Vagina (tissue), 2 donors: ENCODE measurements around the gene PLCB2. TPM values are rescaled to one million over a fixed set of nuclear protein-coding genes. Genes with fewer than 3 reads are reported as not detected.
A peak's percentile ranks its signal among the peaks of the same experiment; 100 is the strongest.

ENCODE experiments used
- DNase-seq, 2 donors: peaks; one replicate each; pipeline ENCODE4 v3.0.0-alpha.2; 2017; ENCODE audit errors: extremely low spot score in 2 of 2
- H3K27ac ChIP-seq: fragments of 200-600 bp; sonication (generic); one replicate; pipeline ENCODE4 v1.5.1; 2019
- H3K27me3 ChIP-seq: fragments of 200-600 bp; sonication (generic); one replicate; pipeline ENCODE4 v1.5.1; 2019
- H3K36me3 ChIP-seq, 2 donors: fragments of 200-600 bp; sonication (generic); one replicate each; pipeline ENCODE4 v1.5.1; 2017 to 2019
- H3K4me1 ChIP-seq: fragments of 200-600 bp; sonication (generic); one replicate; pipeline ENCODE4 v1.5.1; 2019
- H3K4me3 ChIP-seq, 2 donors: fragments of 200-600 bp; sonication (generic); 1 replicate in 1 of 2; 2 replicates in 1 of 2; pipeline ENCODE4 v1.5.1; 2016 to 2019
- H3K9me3 ChIP-seq: fragments of 200-600 bp; sonication (generic); one replicate; pipeline ENCODE4 v1.5.1; 2019
- CTCF ChIP-seq, 3 experiments: fragments of 450-650 bp in 2 of 3; fragments of 200-600 bp in 1 of 3; sonication (generic) in 1 of 3; IDR thresholded peaks; one replicate each; pipeline ENCODE4 v1.5.1; 2017 to 2019; ENCODE audit warnings: antibody characterized with exemption in 3 of 3, mild to moderate bottlenecking in 2 of 3, moderate library complexity in 2 of 3
- POLR2A ChIP-seq, 2 donors: fragments of 450-650 bp; IDR thresholded peaks; one replicate each; pipeline ENCODE4 v1.6.1; 2017; ENCODE audit warnings: antibody characterized with exemption in 2 of 2, mild to moderate bottlenecking in 2 of 2, moderate library complexity in 2 of 2
- POLR2AphosphoS5 ChIP-seq, 2 donors: sonication (generic); formaldehyde crosslinking; IDR thresholded peaks; one replicate each; pipeline ENCODE4 v1.9.0; 2017; ENCODE audit warnings: antibody characterized with exemption in 2 of 2, mild to moderate bottlenecking in 2 of 2, low read depth in 1 of 2; ENCODE audit not compliant: insufficient read depth in 1 of 2
- intact Hi-C: fragments of 100-400 bp; cut with DNase I; formaldehyde crosslinking; loops from one replicate; pipeline ENCODE4 v1.15.1; 2023
- total RNA-seq: library from RNA; depleted of rRNA; stranded (reverse); fragments of >200 nt; gene quantifications from one replicate; pipeline ENCODE4 v1.2.3, GENCODE V29; 2016

The PLCB2 gene
- total RNA-seq, 1 donor from 2014 or later, result 14.0 TPM

- Histone ChIP-seq H3K9me3 (no peaks in the 10 kb centered on the region), H3K36me3 (no peaks in the 10 kb centered on the region), H3K27me3 (no peaks in the 10 kb centered on the region), H3K27ac (no peak overlapping the region), H3K4me3 (no peak overlapping the region), H3K4me1 (peaks cover 36% of the 10 kb centered on the region)
- no peak for DNase-seq
- TF ChIP-seq POLR2A (IDR thresholded peaks at IDR 0.05), result no peak
- peak in 1 of 2 donors; percentile 21 for TF ChIP-seq POLR2AphosphoS5 (IDR thresholded peaks at IDR 0.05; ENCODE audit: insufficient read depth in 1 of 2, low read depth in 1 of 2)
- intact Hi-C loops, result no loop called here
These were observed 64.5 kb downstream of the PLCB2 start for GRCh38 chr15:40243126-40243810.

- peak in 1 of 2 donors; percentile 72 for DNase-seq
These were observed 65.1 kb downstream of the PLCB2 start for GRCh38 chr15:40242601-40243000.

GRCh38 chr15:40242213-40242599 is 65.5 kb downstream of the PLCB2 start:
- Histone ChIP-seq H3K4me3 (no peak overlapping the region), H3K4me1 (peaks cover 35% of the 10 kb centered on the region), H3K27me3 (no peaks in the 10 kb centered on the region), H3K27ac (no peak overlapping the region), H3K9me3 (no peaks in the 10 kb centered on the region), H3K36me3 (no peaks in the 10 kb centered on the region)
- intact Hi-C loops, result no loop called here
- DNase-seq, result peak in 1 of 2 donors; percentile 77
- TF ChIP-seq CTCF (IDR thresholded peaks at IDR 0.05) (no peak), POLR2A (IDR thresholded peaks at IDR 0.05) (no peak), POLR2AphosphoS5 (IDR thresholded peaks at IDR 0.05; ENCODE audit: insufficient read depth in 1 of 2, low read depth in 1 of 2) (no peak)

More at GRCh38 chr15:40242601-40243000, 65.1 kb downstream of the PLCB2 start:
- Histone ChIP-seq H3K9me3 (no peaks in the 10 kb centered on the region), H3K4me1 (peaks cover 35% of the 10 kb centered on the region), H3K27ac (no peak overlapping the region), H3K4me3 (no peak overlapping the region), H3K36me3 (no peaks in the 10 kb centered on the region), H3K27me3 (no peaks in the 10 kb centered on the region)
- intact Hi-C loops, result no loop called here
- TF ChIP-seq POLR2AphosphoS5 (IDR thresholded peaks at IDR 0.05; ENCODE audit: insufficient read depth in 1 of 2, low read depth in 1 of 2), result no peak
- no peak for TF ChIP-seq POLR2A (IDR thresholded peaks at IDR 0.05)
- TF ChIP-seq CTCF (IDR thresholded peaks at IDR 0.05), result no peak

- no peaks in the 10 kb centered on the region for H3K36me3 ChIP-seq
- no peaks in the 10 kb centered on the region for H3K27me3 ChIP-seq
- peaks cover 35% of the 10 kb centered on the region for H3K4me1 ChIP-seq
- H3K4me3 ChIP-seq, result peak overlapping the region in 1 of 2 donors; percentile 14
- no peaks in the 10 kb centered on the region for H3K9me3 ChIP-seq
- peak overlapping the region; percentile 5 for H3K27ac ChIP-seq
- intact Hi-C loops, result no loop called here
- peak; percentile 83 to 88 for DNase-seq
- TF ChIP-seq POLR2AphosphoS5 (IDR thresholded peaks at IDR 0.05; ENCODE audit: insufficient read depth in 1 of 2, low read depth in 1 of 2), result no peak
- TF ChIP-seq POLR2A (IDR thresholded peaks at IDR 0.05), result no peak
- no peak for TF ChIP-seq CTCF (IDR thresholded peaks at IDR 0.05)
These were observed 66.2 kb downstream of the PLCB2 start for GRCh38 chr15:40241269-40242212.

- DNase-seq, result peak; percentile 79 to 94
- H3K36me3 ChIP-seq, result no peaks in the 10 kb centered on the region
- intact Hi-C loops, result no loop called here
- TF ChIP-seq POLR2A (IDR thresholded peaks at IDR 0.05) (no peak), POLR2AphosphoS5 (IDR thresholded peaks at IDR 0.05; ENCODE audit: insufficient read depth in 1 of 2, low read depth in 1 of 2) (no peak), CTCF (IDR thresholded peaks at IDR 0.05) (no peak)
- H3K9me3 ChIP-seq, result no peaks in the 10 kb centered on the region
- H3K27ac ChIP-seq, result peak overlapping the region; percentile 5
- H3K4me1 ChIP-seq, result peaks cover 29% of the 10 kb centered on the region
- H3K27me3 ChIP-seq, result no peaks in the 10 kb centered on the region
- peak overlapping the region in 1 of 2 donors; percentile 29 for H3K4me3 ChIP-seq
These were observed 67.0 kb downstream of the PLCB2 start for GRCh38 chr15:40240619-40241221.
